IPS-15b (cell line): ENCODE results near the gene SEM1.
"Not testable (repeated sequence)": the region's sequence is repeated elsewhere in the genome, so short reads cannot be mapped to it uniquely, and the experiment has no call there.

Experiments
- H3K27me3 ChIP-seq: one replicate; pipeline ENCODE4 v1.6.1; 2013; ENCODE audit warnings: low read length; ENCODE audit not compliant: control insufficient read depth, insufficient read depth
- H3K36me3 ChIP-seq: one replicate; pipeline ENCODE4 v1.6.1; 2013; ENCODE audit warnings: low read length; ENCODE audit not compliant: control insufficient read depth, insufficient read depth
- H3K4me1 ChIP-seq: one replicate; pipeline ENCODE4 v1.6.1; 2013; ENCODE audit warnings: mild to moderate bottlenecking, low read length; ENCODE audit not compliant: control insufficient read depth, insufficient read depth
- H3K4me3 ChIP-seq: one replicate; pipeline ENCODE4 v1.5.1; 2013; ENCODE audit warnings: low read depth, low read length
- H3K9ac ChIP-seq: one replicate; pipeline ENCODE4 v1.6.1; 2013; ENCODE audit warnings: low read depth, mild to moderate bottlenecking, low read length
- H3K9me3 ChIP-seq: one replicate; pipeline ENCODE4 v1.6.1; 2013; ENCODE audit warnings: mild to moderate bottlenecking, low read length; ENCODE audit not compliant: control insufficient read depth, insufficient read depth

Gene SEM1

DNA sequence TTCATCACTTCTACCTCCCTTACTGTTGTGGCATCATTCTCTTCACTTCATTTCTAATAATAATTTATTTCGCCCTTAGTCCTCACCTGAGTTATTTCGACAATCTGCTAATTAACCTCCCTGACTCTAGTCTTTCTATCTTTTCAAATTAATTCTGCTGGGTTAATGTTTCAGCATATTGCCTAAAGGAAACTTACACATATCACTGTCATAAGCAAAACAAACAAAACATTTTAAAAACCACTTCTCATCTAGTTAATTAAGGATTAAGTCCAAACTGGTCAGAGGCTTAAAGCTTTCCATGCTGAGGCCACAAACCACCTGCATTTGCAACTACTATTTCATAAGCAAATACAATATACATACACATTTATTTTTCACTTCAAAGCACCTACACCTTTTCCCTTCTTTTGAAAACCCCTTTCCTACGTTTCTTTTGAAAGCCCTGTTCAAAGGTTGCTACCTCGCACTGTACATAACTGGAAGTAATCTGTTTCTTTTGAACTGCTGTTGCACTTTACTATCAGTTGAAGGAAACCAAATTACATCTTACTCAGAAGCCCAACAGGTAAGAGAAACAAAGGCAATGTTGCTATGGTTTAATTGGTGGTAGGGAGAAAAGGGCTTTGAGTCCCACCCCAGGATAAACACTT lies 10.3 kb downstream of the SEM1 start:
- Histone ChIP-seq H3K27me3 (no peaks in the 10 kb centered on the region), H3K36me3 (no peaks in the 10 kb centered on the region), H3K4me1 (no peaks in the 10 kb centered on the region), H3K9me3 (no peaks in the 10 kb centered on the region), H3K9ac (no peak overlapping the region), H3K4me3 (no peak overlapping the region)

DNA sequence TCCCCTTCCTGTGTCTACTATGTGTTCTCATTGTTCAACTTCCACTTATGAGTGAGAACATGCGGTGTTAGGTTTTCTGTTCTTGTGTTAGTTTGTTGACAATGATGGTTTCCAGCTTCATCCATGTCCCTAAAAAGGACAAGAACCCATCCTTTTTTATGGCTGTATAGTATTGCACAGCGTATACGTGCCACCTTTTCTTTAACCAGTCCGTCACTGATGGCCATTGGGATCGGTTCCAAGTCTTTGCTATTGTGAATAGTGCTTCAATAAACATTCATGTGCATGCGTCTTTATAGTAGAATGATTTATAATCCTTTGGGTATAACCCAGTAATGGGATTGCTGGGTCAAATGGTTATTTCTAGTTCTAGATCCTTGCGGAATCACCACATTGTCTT lies 11.2 kb downstream of the SEM1 start:
- H3K4me1 ChIP-seq, H3K27me3 ChIP-seq, H3K9ac ChIP-seq, H3K4me3 ChIP-seq, H3K9me3 ChIP-seq, H3K36me3 ChIP-seq: not testable (repeated sequence)

- H3K36me3 ChIP-seq: no peaks in the 10 kb centered on the region
Observed at GRCh38 chr7:96697822-96698221, 11.8 kb downstream of the SEM1 start.

DNA sequence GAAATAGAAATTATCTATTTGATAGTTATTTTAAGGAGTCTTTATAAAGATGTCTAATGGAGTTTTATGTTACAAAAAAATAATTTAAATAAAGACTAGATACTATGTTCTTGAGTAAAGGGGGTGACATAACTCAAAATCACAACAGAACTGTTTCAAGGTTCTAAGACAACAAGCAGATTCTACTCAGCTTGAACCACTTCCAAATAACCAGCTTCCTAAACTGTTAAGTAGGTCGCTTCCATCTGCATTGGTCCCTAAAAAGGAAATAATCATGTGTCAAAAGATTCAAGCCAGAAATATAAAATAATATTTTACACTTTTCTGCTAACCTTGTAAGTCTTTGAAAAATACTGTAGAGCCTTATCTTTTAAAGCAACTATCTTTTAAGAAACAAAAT lies 14.1 kb downstream of the SEM1 start:
- Histone ChIP-seq H3K4me1 (no peaks in the 10 kb centered on the region), H3K27me3 (no peaks in the 10 kb centered on the region), H3K9ac (no peak overlapping the region), H3K36me3 (no peaks in the 10 kb centered on the region), H3K4me3 (no peak overlapping the region), H3K9me3 (no peaks in the 10 kb centered on the region)

More at GRCh38 chr7:96697822-96698221, 11.8 kb downstream of the SEM1 start:
- H3K4me3 ChIP-seq: no peak overlapping the region
- H3K4me1 ChIP-seq: no peaks in the 10 kb centered on the region
- no peaks in the 10 kb centered on the region for H3K9me3 ChIP-seq
- no peaks in the 10 kb centered on the region for H3K27me3 ChIP-seq
- H3K9ac ChIP-seq: no peak overlapping the region

- H3K9ac ChIP-seq: no peak overlapping the region
- no peaks in the 10 kb centered on the region for H3K27me3 ChIP-seq
- H3K36me3 ChIP-seq: no peaks in the 10 kb centered on the region
- no peak overlapping the region for H3K4me3 ChIP-seq
- no peaks in the 10 kb centered on the region for H3K4me1 ChIP-seq
- H3K9me3 ChIP-seq: no peaks in the 10 kb centered on the region
Observed at GRCh38 chr7:96694082-96694481, 15.6 kb downstream of the SEM1 start.

DNA sequence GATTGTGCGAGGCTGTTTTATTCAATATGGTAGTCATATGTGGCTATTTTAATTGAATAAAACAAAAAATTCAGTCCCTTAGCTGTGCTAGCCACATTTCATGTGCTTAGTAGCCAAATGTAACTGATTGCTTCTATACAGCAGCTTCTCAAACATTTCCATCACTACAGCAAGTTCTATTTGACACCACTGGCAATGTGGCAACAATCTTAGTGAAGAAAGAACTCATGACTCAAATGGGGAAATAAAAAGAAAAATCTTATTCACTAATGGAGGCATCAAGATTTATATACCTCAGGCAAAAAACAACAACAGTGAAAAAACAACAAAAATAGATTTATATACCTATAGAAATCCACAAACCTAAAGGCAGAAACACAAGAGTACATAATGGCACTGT lies 17.9 kb downstream of the SEM1 start:
- Histone ChIP-seq H3K36me3 (no peaks in the 10 kb centered on the region), H3K9me3 (no peaks in the 10 kb centered on the region), H3K9ac (no peak overlapping the region), H3K27me3 (no peaks in the 10 kb centered on the region), H3K4me1 (no peaks in the 10 kb centered on the region), H3K4me3 (no peak overlapping the region)

- Histone ChIP-seq H3K36me3 (no peaks in the 10 kb centered on the region), H3K27me3 (no peaks in the 10 kb centered on the region), H3K9ac (no peak overlapping the region), H3K9me3 (no peaks in the 10 kb centered on the region), H3K4me1 (no peaks in the 10 kb centered on the region), H3K4me3 (no peak overlapping the region)
Observed at GRCh38 chr7:96689414-96689813, 20.2 kb downstream of the SEM1 start.

DNA sequence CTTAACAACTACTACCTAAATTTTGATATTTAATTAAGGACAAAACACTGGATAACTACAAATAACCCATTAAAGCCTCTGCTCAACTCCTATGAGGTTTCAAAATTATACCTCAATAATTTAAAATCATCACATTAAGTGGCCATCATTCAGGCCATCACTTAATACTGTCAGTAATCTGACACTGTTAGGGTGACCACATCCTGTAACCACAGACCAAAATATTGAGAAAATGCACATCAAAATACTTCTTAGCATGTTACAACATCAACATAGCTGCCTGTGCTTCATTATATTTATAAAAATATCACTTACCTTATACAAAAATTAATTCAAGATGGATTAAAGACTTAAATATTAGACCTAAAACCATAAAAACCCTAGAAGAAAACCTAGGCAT lies 23.3 kb downstream of the SEM1 start:
- no peak overlapping the region for H3K9ac ChIP-seq
- no peaks in the 10 kb centered on the region for H3K36me3 ChIP-seq
- H3K4me1 ChIP-seq: no peaks in the 10 kb centered on the region
- H3K27me3 ChIP-seq: no peaks in the 10 kb centered on the region
- H3K4me3 ChIP-seq: no peak overlapping the region
- H3K9me3 ChIP-seq: no peaks in the 10 kb centered on the region

DNA sequence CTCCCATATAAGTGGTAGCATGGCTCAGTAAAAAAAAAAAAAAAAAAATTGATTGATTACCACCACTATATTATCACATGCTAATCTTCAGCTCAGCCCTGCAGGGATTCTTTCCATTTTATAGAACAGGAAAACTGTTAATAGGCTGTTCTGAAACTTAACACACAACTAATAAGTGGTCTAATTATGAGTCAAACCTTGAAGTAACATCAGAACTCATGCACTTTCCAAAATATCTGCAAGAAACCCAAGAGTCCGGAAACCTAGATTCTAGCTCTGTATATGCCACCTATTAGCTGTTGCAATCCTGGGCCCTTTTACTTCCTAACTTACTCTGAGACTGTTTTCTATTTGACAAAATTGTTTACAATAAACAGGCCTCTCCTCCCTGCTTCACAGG lies 23.9 kb downstream of the SEM1 start:
- H3K9ac ChIP-seq: no peak overlapping the region
- H3K36me3 ChIP-seq: no peaks in the 10 kb centered on the region
- no peaks in the 10 kb centered on the region for H3K4me1 ChIP-seq
- H3K9me3 ChIP-seq: no peaks in the 10 kb centered on the region
- no peaks in the 10 kb centered on the region for H3K27me3 ChIP-seq
- H3K4me3 ChIP-seq: no peak overlapping the region

DNA sequence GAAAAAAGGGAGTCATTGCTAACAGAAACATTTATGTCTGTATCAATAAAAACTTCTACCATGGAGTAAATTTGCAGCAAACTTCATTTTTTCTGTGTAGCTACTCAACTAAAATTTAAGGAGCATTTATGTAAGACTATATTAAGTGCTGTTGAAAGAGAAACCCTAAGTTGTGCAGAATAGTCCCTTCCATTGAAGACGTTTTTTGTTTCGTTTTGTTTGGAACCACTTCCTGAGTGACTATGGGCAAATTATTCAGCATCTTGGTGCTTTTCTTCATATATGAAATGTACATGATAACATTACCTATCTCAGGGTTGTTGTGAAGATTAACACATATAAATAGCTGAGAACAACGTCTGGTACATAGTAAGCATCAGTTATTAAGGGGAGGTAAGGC lies 24.3 kb downstream of the SEM1 start:
- no peaks in the 10 kb centered on the region for H3K4me1 ChIP-seq
- H3K27me3 ChIP-seq: no peaks in the 10 kb centered on the region
- no peak overlapping the region for H3K9ac ChIP-seq
- H3K4me3 ChIP-seq: no peak overlapping the region
- H3K36me3 ChIP-seq: no peaks in the 10 kb centered on the region
- no peaks in the 10 kb centered on the region for H3K9me3 ChIP-seq

DNA sequence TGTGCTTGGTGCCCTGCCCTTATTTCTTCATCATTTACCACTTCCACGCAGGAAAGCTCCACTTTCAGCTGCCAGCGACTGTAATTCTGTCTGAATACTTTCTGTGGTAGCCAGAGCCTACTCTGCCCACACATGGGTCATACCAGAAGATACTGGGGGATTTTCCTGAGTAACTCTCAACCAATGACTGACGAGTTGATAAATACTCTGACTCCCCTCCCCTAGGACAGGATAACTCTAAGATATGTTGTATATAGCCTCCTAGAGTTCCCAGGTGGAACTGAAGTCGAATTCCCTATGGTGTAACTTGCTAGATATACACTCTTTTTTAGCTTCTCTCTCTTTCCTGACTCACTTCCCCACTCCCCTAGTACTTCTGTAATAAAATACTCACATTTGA lies 29.8 kb downstream of the SEM1 start:
- no peaks in the 10 kb centered on the region for H3K9me3 ChIP-seq
- H3K36me3 ChIP-seq: no peaks in the 10 kb centered on the region
- H3K4me1 ChIP-seq: no peaks in the 10 kb centered on the region
- no peak overlapping the region for H3K9ac ChIP-seq
- H3K4me3 ChIP-seq: no peak overlapping the region
- H3K27me3 ChIP-seq: no peaks in the 10 kb centered on the region

DNA sequence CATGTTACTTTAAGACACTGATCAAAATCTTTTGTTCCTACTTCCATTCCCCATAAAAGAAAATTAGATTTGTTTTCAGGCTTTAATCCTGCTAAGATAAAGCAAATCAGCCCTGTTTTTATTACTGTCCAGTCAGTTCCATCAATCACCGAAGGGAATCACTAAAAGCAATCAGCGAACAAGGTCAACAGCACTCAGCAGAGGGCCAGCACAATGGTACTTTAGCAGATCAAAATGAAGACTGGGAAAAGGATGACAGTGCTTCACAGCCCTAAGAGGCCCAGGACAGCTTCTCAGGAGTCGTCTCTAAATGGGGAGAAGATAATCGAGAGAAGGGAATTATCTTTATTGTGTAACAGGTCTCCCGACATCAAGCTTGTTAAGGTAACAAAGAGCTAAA lies 32.7 kb downstream of the SEM1 start:
- Histone ChIP-seq H3K27me3 (no peaks in the 10 kb centered on the region), H3K4me1 (no peaks in the 10 kb centered on the region), H3K9ac (no peak overlapping the region), H3K9me3 (no peaks in the 10 kb centered on the region), H3K36me3 (no peaks in the 10 kb centered on the region), H3K4me3 (no peak overlapping the region)
